Erythroblast (primary cell): ENCODE data around the gene SLA2.
"Not testable (repeated sequence)": the region's sequence is repeated elsewhere in the genome, so short reads cannot be mapped to it uniquely, and the experiment has no call there.

Source experiments
- DNase-seq, 2 experiments: peaks; one replicate each; lab custom pipeline; 2025; lab: John Stamatoyannopoulos, UW
- GATA1 ChIP-seq: IDR thresholded peaks from 2 replicates; pipeline ENCODE4 v1.6.1; 2011; ENCODE audit warnings: low read depth, mild to moderate bottlenecking, control low read depth, low read length, moderate library complexity
- POLR2A ChIP-seq: IDR thresholded peaks from 2 replicates; pipeline ENCODE4 v1.6.1; 2011; ENCODE audit warnings: mild to moderate bottlenecking, low read length

Gene SLA2

GRCh38 chr20:36663031-36663430, 17.0 kb upstream of the SLA2 start:
- no peak for DNase-seq
- no peak for TF ChIP-seq POLR2A
- no peak for TF ChIP-seq GATA1

- TF ChIP-seq GATA1 (no peak), POLR2A (no peak)
- DNase-seq, result no peak
Observed at GRCh38 chr20:36658300-36658699, 12.3 kb upstream of the SLA2 start.

DNA sequence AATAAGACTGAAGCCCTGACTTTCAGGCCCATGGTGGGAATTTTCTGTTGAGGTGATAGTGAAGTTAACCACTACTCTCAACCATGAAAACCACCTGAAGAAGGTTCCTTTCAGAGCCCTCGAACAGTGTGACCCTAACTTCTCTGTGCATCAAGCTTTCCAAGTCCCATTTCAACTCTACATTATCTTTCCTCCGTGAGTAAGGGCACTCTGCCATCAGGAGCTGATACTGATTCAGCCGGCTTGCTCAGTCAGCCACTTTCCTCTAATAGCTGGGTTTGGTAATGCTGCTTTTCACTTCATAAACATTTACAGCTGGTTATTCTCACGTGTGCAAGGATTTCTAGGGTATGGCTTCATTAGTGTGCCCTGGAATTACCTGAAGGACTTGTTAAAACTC, 10.7 kb upstream of the SLA2 start:
- no peak for DNase-seq

GRCh38 chr20:36655004-36655403, 9.0 kb upstream of the SLA2 start:
- no peak for DNase-seq
- TF ChIP-seq POLR2A (no peak), GATA1 (no peak)

More for the DNA sequence above, 10.7 kb upstream of the SLA2 start:
- TF ChIP-seq GATA1, result no peak
- TF ChIP-seq POLR2A, result no peak

DNA sequence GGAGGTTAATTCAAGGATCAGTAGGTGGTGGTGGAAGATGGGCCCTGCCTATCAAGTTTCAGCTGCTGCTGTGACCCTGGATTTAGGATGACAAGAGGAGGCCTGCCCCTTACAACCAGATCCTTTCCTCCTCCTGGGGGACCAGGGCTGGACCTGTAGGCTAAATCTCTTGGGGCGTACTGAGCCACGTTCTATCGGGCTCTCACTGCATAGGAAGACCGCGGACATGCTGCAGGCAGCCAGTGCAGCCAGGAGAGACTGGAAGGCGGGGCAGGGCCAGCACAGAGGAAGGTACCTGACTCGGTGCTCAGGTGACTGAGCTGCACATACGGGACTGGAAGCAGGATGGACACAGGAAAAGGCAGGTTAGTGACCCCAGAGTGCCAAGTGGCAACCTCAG, 8.5 kb upstream of the SLA2 start:
- no peak for TF ChIP-seq POLR2A
- no peak for TF ChIP-seq GATA1
- DNase-seq, result no peak

DNA sequence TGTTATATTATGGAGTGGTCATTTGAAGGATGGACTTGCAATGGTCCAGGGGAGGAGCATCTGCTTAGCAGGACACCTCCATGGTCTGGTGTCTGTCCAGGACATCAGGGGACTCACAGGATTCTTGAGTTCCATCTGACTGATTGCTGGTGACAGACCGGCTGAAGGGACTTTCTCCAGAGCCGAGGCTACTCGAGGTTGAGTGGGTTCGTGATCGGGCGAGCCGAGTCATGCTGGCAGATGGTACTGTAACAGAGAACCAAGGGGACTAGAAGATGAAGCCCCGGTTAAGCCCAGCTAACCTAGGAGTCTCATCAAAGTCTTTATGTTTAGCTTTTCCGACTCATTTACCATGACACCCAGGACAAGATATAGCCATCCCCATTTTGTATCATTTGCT, 7.5 kb upstream of the SLA2 start:
- no peak for DNase-seq
- TF ChIP-seq POLR2A (no peak), GATA1 (no peak)

GRCh38 chr20:36647196-36648121, 1.5 kb upstream of the SLA2 start:
- no peak for DNase-seq
- TF ChIP-seq GATA1, result no peak
- no peak for TF ChIP-seq POLR2A

GRCh38 chr20:36646678-36647077, 682 bp upstream of the SLA2 start:
- TF ChIP-seq POLR2A (no peak), GATA1 (no peak)
- no peak for DNase-seq

DNA sequence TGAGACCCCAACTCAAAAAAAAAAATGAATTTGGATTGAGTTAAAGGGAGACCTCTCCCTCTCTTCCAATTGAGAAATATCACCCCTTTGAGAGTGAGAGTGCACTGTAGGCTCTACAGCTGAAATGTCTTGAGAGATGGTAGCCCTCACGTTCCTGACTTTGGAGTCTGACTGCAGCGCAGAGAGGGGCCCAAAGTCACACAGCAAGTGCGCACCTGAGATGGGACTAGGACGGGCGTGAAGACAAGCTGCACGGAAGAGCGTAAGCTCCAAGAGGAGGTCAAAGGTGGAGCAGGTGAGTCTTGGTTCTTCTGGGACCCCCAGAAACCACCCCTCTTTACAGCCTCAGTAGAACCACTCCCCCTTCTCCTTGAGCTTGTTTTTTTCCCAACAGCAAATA, 643 bp downstream of the SLA2 start:
- TF ChIP-seq GATA1 (no peak), POLR2A (no peak)
- DNase-seq, result no peak

DNA sequence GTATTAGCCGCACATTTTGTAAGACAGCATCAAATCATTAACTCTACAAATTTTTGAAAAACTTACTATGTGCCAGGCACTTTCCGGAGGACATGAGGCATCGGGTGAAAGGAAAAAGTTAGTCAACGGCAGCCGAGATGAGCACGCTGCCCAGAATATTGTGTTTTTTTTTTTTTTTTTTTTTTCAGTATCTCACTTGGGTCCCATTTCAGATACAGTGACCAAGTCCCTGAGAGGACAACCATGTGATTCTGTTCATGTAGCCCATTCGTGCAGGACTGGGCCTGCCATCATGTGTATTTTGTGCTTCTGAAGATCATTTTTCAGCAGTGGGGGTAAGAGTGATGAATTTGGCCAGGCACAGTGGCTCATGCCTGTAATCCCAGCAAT, 1.3 kb downstream of the SLA2 start:
- DNase-seq, result no peak
- TF ChIP-seq GATA1, result no peak
- TF ChIP-seq POLR2A, result no peak

- no peak for TF ChIP-seq POLR2A
- no peak for TF ChIP-seq GATA1
- DNase-seq, result no peak
Observed at GRCh38 chr20:36644032-36644705, 1.8 kb downstream of the SLA2 start.

GRCh38 chr20:36642136-36642535, 3.9 kb downstream of the SLA2 start:
- TF ChIP-seq GATA1 (no peak), POLR2A (no peak)
- no peak for DNase-seq

DNA sequence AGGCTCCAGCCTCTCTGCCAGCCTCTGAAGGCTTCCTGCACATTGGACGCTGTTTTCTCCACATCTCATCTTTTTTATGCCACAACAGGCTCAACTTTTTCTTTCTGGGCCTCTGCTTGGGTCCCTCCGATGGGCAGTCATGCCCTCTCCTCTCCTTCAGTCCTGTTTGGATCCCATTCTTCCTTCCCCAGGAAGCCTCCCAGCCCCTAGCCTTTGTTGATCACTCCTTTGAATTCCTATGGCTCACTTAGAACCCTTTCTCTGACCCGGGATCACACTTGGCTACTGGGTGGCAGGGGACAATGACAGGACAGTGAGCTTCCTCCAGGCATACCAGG, 4.5 kb downstream of the SLA2 start:
- DNase-seq, result no peak
- no peak for TF ChIP-seq POLR2A
- no peak for TF ChIP-seq GATA1

DNA sequence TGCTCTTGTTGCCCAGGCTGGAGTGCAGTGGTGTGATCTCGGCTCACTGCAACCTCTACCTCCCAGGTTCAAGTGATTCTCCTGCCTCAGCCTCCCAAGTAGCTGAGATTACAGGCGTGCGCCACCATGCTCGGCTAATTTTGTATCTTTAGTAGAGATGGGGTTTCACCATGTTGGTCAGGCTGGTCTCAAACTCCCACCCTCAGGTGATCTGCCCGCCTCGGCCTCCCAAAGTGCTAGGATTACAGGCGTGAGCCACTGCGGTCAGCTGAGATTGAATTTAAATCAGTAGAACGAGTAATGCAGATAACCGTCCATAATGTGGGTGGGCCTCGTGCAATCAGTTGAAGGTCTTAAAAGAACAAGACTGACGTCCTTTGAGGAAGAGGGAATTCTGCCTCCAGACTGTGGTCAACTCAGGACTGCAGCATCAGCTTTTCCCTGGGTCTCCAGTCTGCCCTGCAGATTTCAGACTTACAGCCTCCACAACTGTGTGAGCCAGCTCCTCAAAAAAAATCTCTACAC, 7.1 kb downstream of the SLA2 start:
- not testable (repeated sequence) for DNase-seq
